ENCODE data around the gene FMNL1.

GRCh38 chr17:45247429-45248131 lies 25.9 kb downstream of the FMNL1 start:
- no peak for TF ChIP-seq EZH2 (IDR thresholded peaks at IDR 0.05; ENCODE audit: borderline replicate concordance, low read depth, low read length, severe bottlenecking)
- TF ChIP-seq, protein P1, sequence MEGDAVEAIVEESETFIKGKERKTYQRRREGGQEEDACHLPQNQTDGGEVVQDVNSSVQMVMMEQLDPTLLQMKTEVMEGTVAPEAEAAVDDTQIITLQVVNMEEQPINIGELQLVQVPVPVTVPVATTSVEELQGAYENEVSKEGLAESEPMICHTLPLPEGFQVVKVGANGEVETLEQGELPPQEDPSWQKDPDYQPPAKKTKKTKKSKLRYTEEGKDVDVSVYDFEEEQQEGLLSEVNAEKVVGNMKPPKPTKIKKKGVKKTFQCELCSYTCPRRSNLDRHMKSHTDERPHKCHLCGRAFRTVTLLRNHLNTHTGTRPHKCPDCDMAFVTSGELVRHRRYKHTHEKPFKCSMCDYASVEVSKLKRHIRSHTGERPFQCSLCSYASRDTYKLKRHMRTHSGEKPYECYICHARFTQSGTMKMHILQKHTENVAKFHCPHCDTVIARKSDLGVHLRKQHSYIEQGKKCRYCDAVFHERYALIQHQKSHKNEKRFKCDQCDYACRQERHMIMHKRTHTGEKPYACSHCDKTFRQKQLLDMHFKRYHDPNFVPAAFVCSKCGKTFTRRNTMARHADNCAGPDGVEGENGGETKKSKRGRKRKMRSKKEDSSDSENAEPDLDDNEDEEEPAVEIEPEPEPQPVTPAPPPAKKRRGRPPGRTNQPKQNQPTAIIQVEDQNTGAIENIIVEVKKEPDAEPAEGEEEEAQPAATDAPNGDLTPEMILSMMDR (IDR thresholded peaks at IDR 0.05; ENCODE audit: borderline replicate concordance, extremely low read depth, low read length, poor library complexity, severe bottlenecking): no peak
